RWPE2 (cell line): ENCODE measurements around the gene USF1.

Source experiments
- ATAC-seq: fragments of 200-7000 bp; cut with Tn5 transposase; 3 replicates; pipeline ENCODE4 v1.9.1; 2021; ENCODE audit warnings: low read depth
- DNase-seq: peaks from one replicate; pipeline ENCODE4 v3.0.0-alpha.2; 2020; ENCODE audit warnings: low spot score
- H3K27ac ChIP-seq: fragments of 450-650 bp; 2 replicates; pipeline ENCODE4 v1.5.1; 2017; ENCODE audit warnings: mild to moderate bottlenecking; ENCODE audit not compliant: poor library complexity, severe bottlenecking
- H3K27me3 ChIP-seq: fragments of 250-450 bp; sonication (Bioruptor Pico); 2 replicates; pipeline ENCODE4 v1.5.1; 2021; ENCODE audit warnings: mild to moderate bottlenecking, moderate library complexity; ENCODE audit not compliant: insufficient read depth, poor library complexity, severe bottlenecking
- H3K36me3 ChIP-seq: fragments of 250-450 bp; sonication (Bioruptor Pico); 2 replicates; pipeline ENCODE4 v1.5.1; 2020; ENCODE audit warnings: low read depth, mild to moderate bottlenecking, moderate library complexity
- H3K4me1 ChIP-seq: fragments of 250-450 bp; sonication (Bioruptor Pico); 2 replicates; pipeline ENCODE4 v1.5.1; 2021; ENCODE audit warnings: mild to moderate bottlenecking, moderate library complexity; ENCODE audit not compliant: insufficient read depth, poor library complexity, severe bottlenecking
- H3K4me3 ChIP-seq: fragments of 250-450 bp; sonication (Bioruptor Pico); 2 replicates; pipeline ENCODE4 v1.5.1; 2021; ENCODE audit warnings: mild to moderate bottlenecking, moderate library complexity; ENCODE audit not compliant: severe bottlenecking
- H3K9me3 ChIP-seq: fragments of 250-450 bp; sonication (Bioruptor Pico); 2 replicates; pipeline ENCODE4 v1.5.1; 2021; ENCODE audit warnings: mild to moderate bottlenecking, moderate library complexity; ENCODE audit not compliant: severe bottlenecking
- TF ChIP-seq, protein P1 (sequence below): fragments of 450-650 bp; IDR thresholded peaks from one replicate; pipeline ENCODE4 v1.5.1; 2017; ENCODE audit warnings: mild to moderate bottlenecking, moderate library complexity; ENCODE audit not compliant: poor library complexity, severe bottlenecking

Gene USF1

GRCh38 chr1:161045736-161046604 lies at the start of gene USF1:
Gene USF1 (minus strand): TSS chr1:161045977. CDS start chr1:161043275, 2,702 bp downstream.
- Histone ChIP-seq H3K36me3 (peaks cover 21% of the 10 kb centered on the region), H3K4me1 (peaks cover 7% of the 10 kb centered on the region), H3K27me3 (no peaks in the 10 kb centered on the region), H3K27ac (peak within 1 kb of the TSS; percentile 74), H3K4me3 (peak within 1 kb of the TSS; percentile 62), H3K9me3 (no peaks in the 10 kb centered on the region)
- TF ChIP-seq, protein P1, sequence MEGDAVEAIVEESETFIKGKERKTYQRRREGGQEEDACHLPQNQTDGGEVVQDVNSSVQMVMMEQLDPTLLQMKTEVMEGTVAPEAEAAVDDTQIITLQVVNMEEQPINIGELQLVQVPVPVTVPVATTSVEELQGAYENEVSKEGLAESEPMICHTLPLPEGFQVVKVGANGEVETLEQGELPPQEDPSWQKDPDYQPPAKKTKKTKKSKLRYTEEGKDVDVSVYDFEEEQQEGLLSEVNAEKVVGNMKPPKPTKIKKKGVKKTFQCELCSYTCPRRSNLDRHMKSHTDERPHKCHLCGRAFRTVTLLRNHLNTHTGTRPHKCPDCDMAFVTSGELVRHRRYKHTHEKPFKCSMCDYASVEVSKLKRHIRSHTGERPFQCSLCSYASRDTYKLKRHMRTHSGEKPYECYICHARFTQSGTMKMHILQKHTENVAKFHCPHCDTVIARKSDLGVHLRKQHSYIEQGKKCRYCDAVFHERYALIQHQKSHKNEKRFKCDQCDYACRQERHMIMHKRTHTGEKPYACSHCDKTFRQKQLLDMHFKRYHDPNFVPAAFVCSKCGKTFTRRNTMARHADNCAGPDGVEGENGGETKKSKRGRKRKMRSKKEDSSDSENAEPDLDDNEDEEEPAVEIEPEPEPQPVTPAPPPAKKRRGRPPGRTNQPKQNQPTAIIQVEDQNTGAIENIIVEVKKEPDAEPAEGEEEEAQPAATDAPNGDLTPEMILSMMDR = no peak
- ATAC-seq (peak; percentile 84), DNase-seq (peak; percentile 89)

DNA sequence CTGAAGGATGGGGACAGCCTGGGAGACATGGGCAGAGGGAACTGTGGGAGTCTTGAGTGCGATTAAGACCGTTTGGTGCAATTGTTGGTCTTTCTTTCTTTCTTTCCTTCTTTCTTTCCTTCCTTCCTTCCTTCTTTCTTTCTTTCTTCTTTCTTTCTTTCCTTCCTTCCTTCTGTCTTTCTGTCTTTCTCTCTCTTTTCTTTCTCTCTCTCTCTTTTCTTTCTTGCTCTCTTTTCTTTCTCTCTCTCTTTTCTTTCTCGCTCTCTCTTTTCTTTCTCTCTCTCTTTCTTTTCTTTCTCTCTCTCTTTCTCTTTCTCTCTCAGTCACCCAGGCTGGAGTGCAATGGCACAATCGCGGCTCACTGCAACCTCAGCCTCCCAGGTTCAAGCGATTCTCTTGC lies 49.5 kb upstream of the USF1 start:
- H3K4me3 ChIP-seq = no peak overlapping the region
- H3K27me3 ChIP-seq = no peaks in the 10 kb centered on the region
- TF ChIP-seq, protein P1 = no peak
- no peaks in the 10 kb centered on the region for H3K9me3 ChIP-seq
- no peak for ATAC-seq
- H3K36me3 ChIP-seq = peaks cover 5% of the 10 kb centered on the region
- H3K27ac ChIP-seq = no peak overlapping the region
- no peak for DNase-seq
- H3K4me1 ChIP-seq = peaks cover 12% of the 10 kb centered on the region

GRCh38 chr1:161094481-161094880 lies 48.7 kb upstream of the USF1 start:
- DNase-seq (no peak), ATAC-seq (no peak)
- Histone ChIP-seq H3K27ac (no peak overlapping the region), H3K9me3 (no peaks in the 10 kb centered on the region), H3K27me3 (no peaks in the 10 kb centered on the region), H3K36me3 (no peaks in the 10 kb centered on the region), H3K4me3 (no peak overlapping the region), H3K4me1 (peaks cover 14% of the 10 kb centered on the region)
- TF ChIP-seq, protein P1 = no peak

DNA sequence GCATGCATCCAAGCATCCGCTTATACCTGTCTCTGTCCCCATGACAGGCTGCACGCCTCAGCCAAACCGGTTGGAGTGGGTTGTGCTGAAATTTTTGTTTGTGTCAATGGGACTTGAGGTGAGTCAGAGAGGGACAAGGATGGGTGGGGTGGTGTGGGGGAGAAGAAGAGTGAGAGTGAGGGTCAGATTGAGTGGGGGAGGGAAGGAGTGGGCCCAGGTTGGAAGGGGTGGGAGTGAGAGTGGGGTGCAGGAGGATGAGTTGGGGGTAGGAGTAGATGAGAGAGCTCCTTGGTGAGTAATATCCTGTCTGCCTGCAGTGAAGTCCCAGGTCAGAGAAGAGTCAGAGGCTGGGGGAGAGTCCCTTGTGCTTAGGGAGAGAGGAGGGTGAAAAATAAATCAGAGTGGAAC lies 46.8 kb upstream of the USF1 start:
- Histone ChIP-seq H3K4me1 (peaks cover 28% of the 10 kb centered on the region), H3K36me3 (no peaks in the 10 kb centered on the region), H3K9me3 (no peaks in the 10 kb centered on the region), H3K27me3 (no peaks in the 10 kb centered on the region), H3K27ac (peak overlapping the region; percentile 3), H3K4me3 (no peak overlapping the region)
- TF ChIP-seq, protein P1 = no peak
- DNase-seq (no peak), ATAC-seq (peak; percentile 79)
